Endothelial cell (in vitro differentiated cells): ENCODE results near the gene RHBDL1. TPM values are rescaled to one million over a fixed set of nuclear protein-coding genes. Genes with fewer than 3 reads are reported as not detected.

Experiments used
- DNase-seq: peaks from one replicate; pipeline ENCODE4 v3.0.0; 2021; ENCODE audit warnings: low spot score
- H3K27ac Mint-ChIP-seq: one replicate; pipeline ENCODE4 v1.8.0; 2021; ENCODE audit warnings: mixed read lengths, inconsistent platforms; ENCODE audit not compliant: unreplicated experiment
- H3K27me3 Mint-ChIP-seq: one replicate; pipeline ENCODE4 v1.8.0; 2021; ENCODE audit warnings: mild to moderate bottlenecking, moderate library complexity, mixed read lengths, inconsistent platforms; ENCODE audit not compliant: unreplicated experiment
- H3K36me3 Mint-ChIP-seq: one replicate; pipeline ENCODE4 v1.8.0; 2021; ENCODE audit warnings: mild to moderate bottlenecking, low read depth, mixed read lengths, inconsistent platforms; ENCODE audit not compliant: unreplicated experiment
- H3K4me1 Mint-ChIP-seq: one replicate; pipeline ENCODE4 v1.8.0; 2021; ENCODE audit warnings: mild to moderate bottlenecking, mixed read lengths, inconsistent platforms; ENCODE audit not compliant: unreplicated experiment
- H3K4me3 Mint-ChIP-seq: one replicate; pipeline ENCODE4 v1.8.0; 2021; ENCODE audit warnings: mild to moderate bottlenecking, mixed read lengths, inconsistent platforms; ENCODE audit not compliant: unreplicated experiment
- H3K9me3 Mint-ChIP-seq: one replicate; pipeline ENCODE4 v1.8.0; 2021; ENCODE audit warnings: mixed read lengths, inconsistent platforms; ENCODE audit not compliant: unreplicated experiment
- CTCF ChIP-seq: fragments of 200-600 bp; sonication (generic); IDR thresholded peaks from one replicate; pipeline ENCODE4 v1.5.0; 2021; ENCODE audit warnings: antibody characterized with exemption; ENCODE audit not compliant: unreplicated experiment
- total RNA-seq: library from RNA; stranded (reverse); fragmentation: NEBNext Ultra II Directional; extraction: Animal tissue kit (Norgen Biotek cat#: 25700); gene quantifications from one replicate; pipeline ENCODE4 v1.2.1, GENCODE V29; 2021; ENCODE audit not compliant: unreplicated experiment

Gene RHBDL1
- total RNA-seq, 1 donor from 2014 or later = 1.6 TPM

- H3K4me1 Mint-ChIP-seq = no peaks in the 10 kb centered on the region
- TF ChIP-seq CTCF = no peak
- H3K36me3 Mint-ChIP-seq = peaks cover 3% of the 10 kb centered on the region
- DNase-seq = no peak
- peak overlapping the region; percentile 42 for H3K27ac Mint-ChIP-seq
- H3K4me3 Mint-ChIP-seq = peak overlapping the region; percentile 47
- H3K27me3 Mint-ChIP-seq = peaks cover 10% of the 10 kb centered on the region
- no peaks in the 10 kb centered on the region for H3K9me3 Mint-ChIP-seq
Observed at GRCh38 chr16:667113-667779, 8.2 kb upstream of the RHBDL1 start.

GRCh38 chr16:667780-668518, 7.5 kb upstream of the RHBDL1 start, which contains the start of gene RHOT2:
TSS of gene RHOT2 (plus strand) at chr16:668132. CDS start at chr16:668200, 68 bp downstream.
- H3K9me3 Mint-ChIP-seq = no peaks in the 10 kb centered on the region
- H3K4me3 Mint-ChIP-seq = peak within 1 kb of the TSS; percentile 81
- peak; percentile 94 for DNase-seq
- peak; percentile 70 for TF ChIP-seq CTCF
- no peaks in the 10 kb centered on the region for H3K4me1 Mint-ChIP-seq
- H3K27me3 Mint-ChIP-seq = peaks cover 5% of the 10 kb centered on the region
- H3K36me3 Mint-ChIP-seq = peaks cover 2% of the 10 kb centered on the region
- H3K27ac Mint-ChIP-seq = peak within 1 kb of the TSS; percentile 42

GRCh38 chr16:668519-669171, 6.8 kb upstream of the RHBDL1 start:
- Mint-ChIP-seq H3K9me3 (no peaks in the 10 kb centered on the region), H3K36me3 (no peaks in the 10 kb centered on the region), H3K4me3 (peak overlapping the region; percentile 81), H3K27me3 (peaks cover 5% of the 10 kb centered on the region), H3K4me1 (no peaks in the 10 kb centered on the region), H3K27ac (no peak overlapping the region)
- DNase-seq = no peak
- TF ChIP-seq CTCF = no peak

GRCh38 chr16:669666-670065, 5.8 kb upstream of the RHBDL1 start:
- Mint-ChIP-seq H3K27ac (no peak overlapping the region), H3K4me3 (no peak overlapping the region), H3K4me1 (no peaks in the 10 kb centered on the region), H3K27me3 (peaks cover 5% of the 10 kb centered on the region), H3K36me3 (no peaks in the 10 kb centered on the region), H3K9me3 (no peaks in the 10 kb centered on the region)
- TF ChIP-seq CTCF = no peak
- no peak for DNase-seq
